Mammary microvascular endothelial cell (primary cell): ENCODE data around the gene SLCO6A1. TPM values are rescaled to one million over a fixed set of nuclear protein-coding genes. Genes with fewer than 3 reads are reported as not detected.

Experiments used
- total RNA-seq: library from RNA; depleted of rRNA; stranded (reverse); fragments of >200 nt; gene quantifications from 2 replicates; pipeline ENCODE4 v1.2.3, GENCODE V29; 2015

SLCO6A1 gene, protein sequence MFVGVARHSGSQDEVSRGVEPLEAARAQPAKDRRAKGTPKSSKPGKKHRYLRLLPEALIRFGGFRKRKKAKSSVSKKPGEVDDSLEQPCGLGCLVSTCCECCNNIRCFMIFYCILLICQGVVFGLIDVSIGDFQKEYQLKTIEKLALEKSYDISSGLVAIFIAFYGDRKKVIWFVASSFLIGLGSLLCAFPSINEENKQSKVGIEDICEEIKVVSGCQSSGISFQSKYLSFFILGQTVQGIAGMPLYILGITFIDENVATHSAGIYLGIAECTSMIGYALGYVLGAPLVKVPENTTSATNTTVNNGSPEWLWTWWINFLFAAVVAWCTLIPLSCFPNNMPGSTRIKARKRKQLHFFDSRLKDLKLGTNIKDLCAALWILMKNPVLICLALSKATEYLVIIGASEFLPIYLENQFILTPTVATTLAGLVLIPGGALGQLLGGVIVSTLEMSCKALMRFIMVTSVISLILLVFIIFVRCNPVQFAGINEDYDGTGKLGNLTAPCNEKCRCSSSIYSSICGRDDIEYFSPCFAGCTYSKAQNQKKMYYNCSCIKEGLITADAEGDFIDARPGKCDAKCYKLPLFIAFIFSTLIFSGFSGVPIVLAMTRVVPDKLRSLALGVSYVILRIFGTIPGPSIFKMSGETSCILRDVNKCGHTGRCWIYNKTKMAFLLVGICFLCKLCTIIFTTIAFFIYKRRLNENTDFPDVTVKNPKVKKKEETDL
- not detected in 2 replicates for total RNA-seq

DNA sequence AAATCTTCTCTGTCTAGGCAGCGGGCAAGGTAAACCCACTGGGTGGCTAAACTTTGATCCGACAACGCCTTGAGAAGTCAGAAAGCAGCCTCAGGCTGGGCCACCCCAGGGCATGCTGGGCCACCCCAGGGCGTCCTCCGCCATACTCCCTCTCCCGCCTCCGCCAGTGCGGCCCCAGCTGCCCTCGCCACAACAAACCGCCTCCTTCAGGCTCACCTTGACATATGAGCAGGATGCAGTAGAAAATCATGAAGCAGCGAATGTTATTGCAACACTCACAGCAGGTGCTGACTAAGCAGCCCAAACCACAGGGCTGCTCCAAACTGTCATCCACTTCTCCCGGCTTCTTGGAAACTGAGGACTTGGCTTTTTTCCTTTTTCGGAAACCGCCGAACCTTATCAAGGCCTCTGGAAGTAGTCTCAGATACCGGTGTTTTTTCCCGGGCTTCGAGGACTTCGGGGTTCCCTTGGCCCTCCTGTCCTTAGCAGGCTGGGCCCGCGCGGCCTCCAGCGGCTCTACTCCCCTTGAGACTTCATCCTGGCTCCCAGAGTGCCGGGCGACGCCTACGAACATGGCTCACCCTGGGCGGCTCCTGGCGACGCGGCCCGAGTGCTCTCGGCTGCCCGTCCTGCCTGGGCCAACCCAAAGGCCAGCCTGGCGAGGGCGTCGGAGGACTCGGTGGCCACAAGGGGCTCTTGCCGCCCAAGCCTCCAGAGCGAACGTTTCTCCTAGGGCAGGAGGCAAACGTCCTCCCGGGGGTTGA is at the start of gene SLCO6A1:
SLCO6A1 (minus strand) TSS at position 731 of the 764 bp plus-strand sequence; CDS start at position 574, 157 bp downstream.

Other genes starting within 250 kb of the SLCO6A1 start
- not detected in 2 replicates for gene SLCO4C1, start 202.7 kb downstream of the SLCO6A1 start, total RNA-seq